Lower lobe of right lung (tissue), 2 donors: ENCODE results near the gene CEP128. TPM values are rescaled to one million over a fixed set of nuclear protein-coding genes. Genes with fewer than 3 reads are reported as not detected.

Source experiments
- ATAC-seq, 2 donors: fragments of 200-7000 bp; cut with Tn5 transposase; one replicate each; pipeline ENCODE4 v1.9.1; 2020 to 2022; ENCODE audit warnings: mild to moderate bottlenecking in 2 of 2, moderate library complexity in 2 of 2
- DNase-seq: peaks from one replicate; pipeline ENCODE4 v3.0.0-alpha.2; 2020
- H3K27ac ChIP-seq: fragments of 200-600 bp; one replicate; pipeline ENCODE4 v1.8.0; 2022
- H3K27me3 ChIP-seq: fragments of 200-600 bp; one replicate; pipeline ENCODE4 v1.8.0; 2022; ENCODE audit warnings: low read depth
- H3K36me3 ChIP-seq: fragments of 200-600 bp; one replicate; pipeline ENCODE4 v1.8.0; 2022; ENCODE audit warnings: mild to moderate bottlenecking
- H3K4me1 ChIP-seq: fragments of 200-600 bp; one replicate; pipeline ENCODE4 v1.8.0; 2022
- H3K4me3 ChIP-seq: fragments of 200-600 bp; one replicate; pipeline ENCODE4 v1.8.0; 2022; ENCODE audit warnings: mild to moderate bottlenecking
- H3K9me3 ChIP-seq: fragments of 200-600 bp; one replicate; pipeline ENCODE4 v1.8.0; 2022
- CTCF ChIP-seq: fragments of 200-600 bp; IDR thresholded peaks from one replicate; pipeline ENCODE4 v1.8.0; 2022; ENCODE audit warnings: antibody characterized with exemption, mild to moderate bottlenecking
- intact Hi-C: fragments of 100-400 bp; cut with DNase I; formaldehyde crosslinking; loops from one replicate; pipeline ENCODE4 v1.11.0; 2022
- total RNA-seq: library from RNA; stranded (reverse); fragmentation: NEBNext Ultra II Directional; extraction: Animal tissue kit (Norgen Biotek cat#: 25700); gene quantifications from one replicate; pipeline ENCODE4 v1.2.1, GENCODE V29; 2021
- donor health status: DM: no; HTN: yes; CAD: no; lungs with severe emphysema.

The CEP128 gene
- total RNA-seq, 1 donor from 2014 or later = 11.5 TPM

GRCh38 chr14:80494769-80495168 is 446.8 kb downstream of the CEP128 start:
- H3K36me3 ChIP-seq = no peaks in the 10 kb centered on the region
- no peaks in the 10 kb centered on the region for H3K27me3 ChIP-seq
- DNase-seq (no peak), ATAC-seq (no peak)
- no peak overlapping the region for H3K4me3 ChIP-seq
- H3K27ac ChIP-seq = no peak overlapping the region
- H3K9me3 ChIP-seq = no peaks in the 10 kb centered on the region
- intact Hi-C loops = no loop called here
- no peaks in the 10 kb centered on the region for H3K4me1 ChIP-seq
- TF ChIP-seq CTCF = no peak

- Histone ChIP-seq H3K36me3 (no peaks in the 10 kb centered on the region), H3K27me3 (no peaks in the 10 kb centered on the region), H3K4me3 (no peak overlapping the region), H3K9me3 (no peaks in the 10 kb centered on the region), H3K27ac (no peak overlapping the region), H3K4me1 (no peaks in the 10 kb centered on the region)
- ATAC-seq (no peak), DNase-seq (no peak)
- intact Hi-C loops = no loop called here
- no peak for TF ChIP-seq CTCF
These were observed 447.9 kb downstream of the CEP128 start for GRCh38 chr14:80493620-80494019.

GRCh38 chr14:80491650-80492049 is 449.9 kb downstream of the CEP128 start:
- intact Hi-C loops = no loop called here

GRCh38 chr14:80491131-80491530 is 450.4 kb downstream of the CEP128 start:
- Histone ChIP-seq H3K4me1 (no peaks in the 10 kb centered on the region), H3K27ac (no peak overlapping the region), H3K9me3 (no peaks in the 10 kb centered on the region), H3K4me3 (no peak overlapping the region), H3K27me3 (no peaks in the 10 kb centered on the region), H3K36me3 (no peaks in the 10 kb centered on the region)
- no peak for TF ChIP-seq CTCF
- ATAC-seq (no peak), DNase-seq (no peak)
- intact Hi-C loops = no loop called here

More at GRCh38 chr14:80491650-80492049, 449.9 kb downstream of the CEP128 start:
- Histone ChIP-seq H3K36me3 (no peaks in the 10 kb centered on the region), H3K27ac (no peak overlapping the region), H3K27me3 (no peaks in the 10 kb centered on the region), H3K9me3 (no peaks in the 10 kb centered on the region), H3K4me3 (no peak overlapping the region), H3K4me1 (no peaks in the 10 kb centered on the region)
- no peak for TF ChIP-seq CTCF
- ATAC-seq (no peak), DNase-seq (no peak)

- no peaks in the 10 kb centered on the region for H3K36me3 ChIP-seq
- no peak overlapping the region for H3K27ac ChIP-seq
- ATAC-seq (no peak), DNase-seq (no peak)
- no peaks in the 10 kb centered on the region for H3K27me3 ChIP-seq
- intact Hi-C loops = no loop called here
- H3K9me3 ChIP-seq = no peaks in the 10 kb centered on the region
- H3K4me1 ChIP-seq = no peaks in the 10 kb centered on the region
- H3K4me3 ChIP-seq = no peak overlapping the region
- no peak for TF ChIP-seq CTCF
These were observed 452.0 kb downstream of the CEP128 start for GRCh38 chr14:80489513-80489912.

GRCh38 chr14:80485764-80486163 is 455.8 kb downstream of the CEP128 start:
- Histone ChIP-seq H3K36me3 (no peaks in the 10 kb centered on the region), H3K4me3 (no peak overlapping the region), H3K9me3 (no peaks in the 10 kb centered on the region), H3K27ac (no peak overlapping the region), H3K4me1 (no peaks in the 10 kb centered on the region), H3K27me3 (no peaks in the 10 kb centered on the region)
- ATAC-seq (no peak), DNase-seq (no peak)
- no peak for TF ChIP-seq CTCF
- intact Hi-C loops = no loop called here
